Measurements from ENCODE around the gene FAM3D. TPM values are rescaled to one million over a fixed set of nuclear protein-coding genes. Genes with fewer than 3 reads are reported as not detected.

FAM3D gene
- total RNA-seq, 1 experiment from 2014 or later, result not detected

DNA sequence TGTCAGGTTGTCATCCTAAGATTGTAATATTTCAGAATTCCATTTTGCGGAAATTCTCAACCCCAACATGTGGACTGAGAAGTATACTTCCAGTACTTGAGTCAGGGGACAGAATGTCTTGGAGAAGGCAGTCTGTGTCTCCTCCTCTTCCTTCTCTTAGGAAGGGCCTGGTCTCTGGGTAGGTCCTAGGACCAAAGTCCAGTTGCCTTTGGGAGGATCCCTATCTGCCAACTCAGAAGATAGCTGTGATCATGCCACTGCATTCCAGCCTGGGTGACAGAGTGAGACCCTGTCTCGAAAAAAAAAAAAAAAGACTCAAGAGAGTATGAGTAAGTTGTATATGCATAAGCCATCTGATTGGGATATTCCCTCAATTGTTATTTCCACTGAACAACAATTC, 23.9 kb upstream of the FAM3D start:
- no peaks in the 10 kb centered on the region for H3K4me1 ChIP-seq (ENCODE audit: control insufficient read depth, insufficient read depth, low read length)
- H3K4me3 ChIP-seq (ENCODE audit: low read depth in 2 of 2, low read length in 2 of 2), result no peak overlapping the region
- no peaks in the 10 kb centered on the region for H3K36me3 ChIP-seq (ENCODE audit: control insufficient read depth, insufficient read depth, low read length)
- CTCF ChIA-PET, result interaction anchor here (0.6 kb wide), 1 partner anchor 1949 kb away, joined by 3 read pairs; no protein-coding TSS in a partner anchor
- in situ Hi-C loops (cut with HindIII; ENCODE audit: low pct_unique_long_range_greater_than_20kb, low sequenced_read_pairs), result no loop called here
- intact Hi-C loops (cut with micrococcal nuclease; ENCODE audit: unreplicated experiment), result no loop called here
- no peak for TF ChIP-seq SIN3A (IDR thresholded peaks at IDR 0.05; ENCODE audit: borderline replicate concordance, insufficient read depth, low read depth, low read length)
- no peak for TF ChIP-seq TCF7L2 (IDR thresholded peaks at IDR 0.05; ENCODE audit: low read depth, low read length)
- no peak for TF ChIP-seq POLR2AphosphoS5 (IDR thresholded peaks at IDR 0.05; ENCODE audit: low read depth, low read length)
- no peak for TF ChIP-seq CTCF (IDR thresholded peaks at IDR 0.05)
- TF ChIP-seq, protein P1, sequence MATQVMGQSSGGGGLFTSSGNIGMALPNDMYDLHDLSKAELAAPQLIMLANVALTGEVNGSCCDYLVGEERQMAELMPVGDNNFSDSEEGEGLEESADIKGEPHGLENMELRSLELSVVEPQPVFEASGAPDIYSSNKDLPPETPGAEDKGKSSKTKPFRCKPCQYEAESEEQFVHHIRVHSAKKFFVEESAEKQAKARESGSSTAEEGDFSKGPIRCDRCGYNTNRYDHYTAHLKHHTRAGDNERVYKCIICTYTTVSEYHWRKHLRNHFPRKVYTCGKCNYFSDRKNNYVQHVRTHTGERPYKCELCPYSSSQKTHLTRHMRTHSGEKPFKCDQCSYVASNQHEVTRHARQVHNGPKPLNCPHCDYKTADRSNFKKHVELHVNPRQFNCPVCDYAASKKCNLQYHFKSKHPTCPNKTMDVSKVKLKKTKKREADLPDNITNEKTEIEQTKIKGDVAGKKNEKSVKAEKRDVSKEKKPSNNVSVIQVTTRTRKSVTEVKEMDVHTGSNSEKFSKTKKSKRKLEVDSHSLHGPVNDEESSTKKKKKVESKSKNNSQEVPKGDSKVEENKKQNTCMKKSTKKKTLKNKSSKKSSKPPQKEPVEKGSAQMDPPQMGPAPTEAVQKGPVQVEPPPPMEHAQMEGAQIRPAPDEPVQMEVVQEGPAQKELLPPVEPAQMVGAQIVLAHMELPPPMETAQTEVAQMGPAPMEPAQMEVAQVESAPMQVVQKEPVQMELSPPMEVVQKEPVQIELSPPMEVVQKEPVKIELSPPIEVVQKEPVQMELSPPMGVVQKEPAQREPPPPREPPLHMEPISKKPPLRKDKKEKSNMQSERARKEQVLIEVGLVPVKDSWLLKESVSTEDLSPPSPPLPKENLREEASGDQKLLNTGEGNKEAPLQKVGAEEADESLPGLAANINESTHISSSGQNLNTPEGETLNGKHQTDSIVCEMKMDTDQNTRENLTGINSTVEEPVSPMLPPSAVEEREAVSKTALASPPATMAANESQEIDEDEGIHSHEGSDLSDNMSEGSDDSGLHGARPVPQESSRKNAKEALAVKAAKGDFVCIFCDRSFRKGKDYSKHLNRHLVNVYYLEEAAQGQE (IDR thresholded peaks at IDR 0.05; ENCODE audit: insufficient read depth in 1 of 2, low read depth in 2 of 2, low read length in 1 of 2), result no peak
- no TSS peak for BruUV-seq (replicated peaks)
- no peak overlapping the region for H3K27ac ChIP-seq (ENCODE audit: low read length)
- peaks cover 7% of the 10 kb centered on the region; the same call in 1 of the 2 replicates for H3K9me3 ChIP-seq (ENCODE audit: control insufficient read depth, insufficient read depth, low read depth, low read length)
- ATAC-seq, result no peak
- DNase-seq (ENCODE audit: low read depth, low spot score), result no peak
- POLR2A ChIA-PET, result no interaction called here
- no peaks in the 10 kb centered on the region for H3K27me3 ChIP-seq (ENCODE audit: control insufficient read depth, insufficient read depth, low read length)

GRCh38 chr3:58688574-58688973, 22.0 kb upstream of the FAM3D start:
- no peak overlapping the region for H3K27ac ChIP-seq (ENCODE audit: low read length)
- H3K27me3 ChIP-seq (ENCODE audit: control insufficient read depth, insufficient read depth, low read length), result no peaks in the 10 kb centered on the region
- in situ Hi-C loops (cut with HindIII; ENCODE audit: low pct_unique_long_range_greater_than_20kb, low sequenced_read_pairs) (no loop called here), intact Hi-C loops (cut with micrococcal nuclease; ENCODE audit: unreplicated experiment) (no loop called here)
- no peak for ATAC-seq
- H3K9me3 ChIP-seq (ENCODE audit: control insufficient read depth, insufficient read depth, low read depth, low read length), result peaks cover 7% of the 10 kb centered on the region; the same call in 1 of the 2 replicates
- POLR2A ChIA-PET, result no interaction called here
- no peaks in the 10 kb centered on the region for H3K4me1 ChIP-seq (ENCODE audit: control insufficient read depth, insufficient read depth, low read length)
- H3K4me3 ChIP-seq (ENCODE audit: low read depth in 2 of 2, low read length in 2 of 2), result no peak overlapping the region
- DNase-seq (ENCODE audit: low read depth, low spot score), result no peak
- BruUV-seq (replicated peaks), result no TSS peak
- CTCF ChIA-PET, result no interaction called here
- no peaks in the 10 kb centered on the region for H3K36me3 ChIP-seq (ENCODE audit: control insufficient read depth, insufficient read depth, low read length)
- TF ChIP-seq SIN3A (IDR thresholded peaks at IDR 0.05; ENCODE audit: borderline replicate concordance, insufficient read depth, low read depth, low read length) (no peak), CTCF (IDR thresholded peaks at IDR 0.05) (no peak), POLR2AphosphoS5 (IDR thresholded peaks at IDR 0.05; ENCODE audit: low read depth, low read length) (no peak), TCF7L2 (IDR thresholded peaks at IDR 0.05; ENCODE audit: low read depth, low read length) (no peak)
- TF ChIP-seq, protein P1 (IDR thresholded peaks at IDR 0.05; ENCODE audit: insufficient read depth in 1 of 2, low read depth in 2 of 2, low read length in 1 of 2), result no peak

All from Panc1 (cell line).